ENCODE results near the gene ZMPSTE24.

- no peak for TF ChIP-seq CTCF (IDR thresholded peaks at IDR 0.05)
- TF ChIP-seq POLR2A (IDR thresholded peaks at IDR 0.05) = no peak
Measured at GRCh38 chr1:40299366-40300248, 41.6 kb downstream of the ZMPSTE24 start.

Measured in adrenal gland (tissue), 5 donors.